Superior temporal gyrus (tissue), 1 donor: ENCODE data around the gene FAM114A2.
A peak's percentile ranks its signal among the peaks of the same experiment; 100 is the strongest.
"Not testable (repeated sequence)": the region's sequence is repeated elsewhere in the genome, so short reads cannot be mapped to it uniquely, and the experiment has no call there.

Source experiments
- DNase-seq: peaks from one replicate; pipeline ENCODE4 v3.0.0-alpha.2; 2016; ENCODE audit errors: extremely low spot score

Gene FAM114A2

GRCh38 chr5:154038707-154039457 is at the start of gene FAM114A2, which contains the start of gene MFAP3:
Gene FAM114A2 (minus strand): TSS chr5:154038910. CDS start chr5:154034953, 3,957 bp downstream.
Gene MFAP3 (plus strand): TSS chr5:154038967. CDS start chr5:154049723, 10,756 bp downstream.
- peak; percentile 88 for DNase-seq

DNA sequence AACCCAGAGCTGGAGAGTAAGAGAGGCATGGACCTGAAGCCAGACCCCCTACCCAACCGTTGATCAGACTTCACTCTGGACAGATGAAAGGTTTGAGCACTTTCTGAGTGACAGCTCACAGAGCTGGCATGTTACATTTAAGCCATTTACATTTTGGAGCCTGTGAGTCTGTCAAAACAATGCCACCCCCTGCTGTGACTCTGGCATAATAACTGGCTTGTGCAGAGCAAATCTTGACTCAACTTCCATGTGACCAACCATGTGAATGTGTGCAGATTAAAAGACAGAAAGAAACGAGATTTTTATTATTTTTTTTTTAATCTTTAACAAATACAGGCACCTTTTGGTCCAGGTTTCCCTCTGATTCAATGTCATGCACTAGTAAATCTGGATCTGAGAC is 48.5 kb upstream of the FAM114A2 start:
- DNase-seq, result peak; percentile 69

- DNase-seq, result no peak
These were observed 47.9 kb upstream of the FAM114A2 start for GRCh38 chr5:154086641-154087040.

DNA sequence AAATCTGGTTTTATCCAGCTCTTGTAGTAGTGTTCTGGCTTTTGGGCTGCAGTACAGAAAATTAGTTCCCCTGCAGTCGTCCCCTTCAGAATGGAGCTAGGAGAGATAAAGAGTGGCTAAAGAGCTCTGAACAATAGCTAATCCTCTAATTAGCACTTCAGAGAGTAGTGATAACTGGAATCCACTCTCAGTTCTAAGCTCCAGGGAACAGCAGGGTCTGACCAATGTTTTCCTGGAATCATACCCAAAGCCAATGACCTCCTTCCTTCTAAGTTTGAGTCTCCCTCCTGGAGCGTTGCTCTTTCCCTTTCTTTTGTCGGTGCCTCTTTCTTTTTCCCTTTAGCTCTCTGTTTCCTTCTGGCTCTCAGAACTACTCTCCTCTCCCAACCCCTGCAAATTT is 47.4 kb upstream of the FAM114A2 start:
- no peak for DNase-seq

DNA sequence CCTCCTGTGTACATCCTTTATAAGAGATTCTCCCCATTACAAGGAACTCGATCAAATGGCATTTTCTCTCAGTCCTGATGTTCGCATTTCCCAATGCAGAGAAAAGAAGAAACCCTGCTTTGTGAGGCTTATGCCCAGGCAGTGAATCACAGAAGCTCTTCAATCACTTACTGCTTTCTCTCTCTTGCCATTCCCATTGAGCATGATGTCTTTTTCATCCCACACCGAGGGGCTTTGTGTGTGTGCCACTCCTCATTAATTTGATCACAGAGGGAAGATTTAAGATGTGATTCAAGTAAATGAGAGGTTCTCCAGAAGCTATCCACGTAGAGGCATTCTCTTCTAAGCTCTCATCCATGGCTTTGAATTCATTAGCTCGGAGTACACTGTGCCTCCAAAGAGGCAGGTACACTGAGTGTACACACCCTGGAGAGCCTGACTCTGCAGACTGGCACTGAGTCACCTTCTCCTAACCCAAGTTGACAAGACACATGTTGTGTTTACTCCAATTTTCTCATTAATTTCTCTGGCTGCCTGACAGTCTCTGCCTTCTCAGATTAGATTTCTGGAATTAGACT is 45.4 kb upstream of the FAM114A2 start:
- DNase-seq, result no peak

DNA sequence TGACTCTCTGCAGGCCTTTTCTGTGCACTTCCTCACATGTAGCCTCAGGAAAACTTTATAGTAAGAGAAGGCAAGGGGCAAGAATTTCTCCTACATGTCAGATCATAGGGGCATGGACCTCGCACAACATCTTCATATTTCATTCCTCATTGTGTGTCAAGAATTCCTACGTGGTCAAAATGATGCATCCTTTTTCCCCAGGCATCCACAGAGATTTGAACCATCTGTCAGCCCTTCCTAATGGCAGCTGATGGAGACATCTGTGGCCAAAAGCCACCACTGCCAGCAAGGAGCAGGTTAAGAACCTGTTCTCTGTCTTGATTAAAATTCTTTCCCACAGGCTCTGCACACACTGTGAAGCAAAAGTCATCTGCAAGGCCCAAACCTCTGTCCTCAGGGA is 42.5 kb upstream of the FAM114A2 start:
- DNase-seq, result no peak

- no peak for DNase-seq
These were observed 39.6 kb upstream of the FAM114A2 start for GRCh38 chr5:154078272-154078671.

- no peak for DNase-seq
These were observed 39.0 kb upstream of the FAM114A2 start for GRCh38 chr5:154077696-154078095.

- no peak for DNase-seq
These were observed 37.7 kb upstream of the FAM114A2 start for GRCh38 chr5:154076240-154076922.

- peak; percentile 94 for DNase-seq
These were observed 33.9 kb upstream of the FAM114A2 start for GRCh38 chr5:154072414-154073171.

- no peak for DNase-seq
These were observed 33.2 kb upstream of the FAM114A2 start for GRCh38 chr5:154071799-154072413.

DNA sequence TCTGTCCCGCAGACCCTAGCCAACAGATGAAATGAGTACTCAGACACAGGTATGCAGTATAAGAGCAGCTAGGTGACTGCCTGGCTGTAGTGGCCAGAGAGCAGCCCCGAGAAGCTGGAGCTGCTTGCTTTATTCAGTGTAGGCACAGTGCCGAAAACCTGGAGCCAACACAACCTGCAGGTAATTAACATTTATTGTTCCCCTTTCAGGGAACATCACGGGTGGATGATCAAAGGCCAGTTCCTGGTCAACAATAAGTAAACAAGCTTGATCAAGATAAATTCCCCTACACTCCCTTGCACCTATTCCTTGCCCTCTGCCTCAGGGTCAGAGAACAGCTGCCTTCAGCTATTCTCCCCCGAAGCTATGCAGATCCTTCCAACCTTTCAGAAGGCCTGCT is 31.1 kb upstream of the FAM114A2 start:
- DNase-seq, result not testable (repeated sequence)

DNA sequence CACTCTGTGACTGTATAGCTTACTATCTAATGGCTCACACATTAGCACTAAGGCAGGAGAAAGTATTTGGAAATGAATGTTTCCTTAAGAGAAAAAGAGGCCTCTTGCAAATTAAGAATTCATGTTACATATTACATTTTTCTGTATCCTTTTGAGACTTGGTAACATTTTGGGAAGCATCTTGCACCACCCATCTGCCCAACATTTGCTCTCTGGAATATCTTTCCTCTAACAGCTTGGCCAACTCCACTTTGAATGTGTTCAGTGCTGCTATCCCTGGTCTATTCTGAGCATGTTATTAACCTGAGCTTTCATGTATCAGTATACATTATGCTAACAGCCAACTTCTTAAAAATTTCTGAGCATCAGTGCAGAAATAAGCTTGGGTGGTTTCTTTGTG is 27.3 kb upstream of the FAM114A2 start:
- DNase-seq, result no peak

DNA sequence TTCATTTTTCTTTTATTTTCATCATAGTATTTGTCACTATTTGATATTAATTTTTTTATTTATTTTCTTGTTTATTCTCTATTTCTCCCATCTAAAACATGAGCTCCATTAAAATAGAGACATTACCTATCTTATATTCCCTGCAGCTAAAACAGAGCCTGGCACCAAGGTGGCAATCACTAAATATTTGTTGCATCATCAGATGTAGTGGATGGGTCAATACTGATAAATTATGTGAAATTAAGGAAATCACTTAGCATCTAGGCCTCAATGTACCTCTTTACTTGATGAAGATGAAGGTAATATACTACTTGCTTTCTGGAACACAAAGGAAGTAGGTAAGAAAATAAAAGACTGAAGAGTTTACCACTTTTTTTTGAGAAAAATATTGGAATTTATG is 24.7 kb upstream of the FAM114A2 start:
- no peak for DNase-seq

DNA sequence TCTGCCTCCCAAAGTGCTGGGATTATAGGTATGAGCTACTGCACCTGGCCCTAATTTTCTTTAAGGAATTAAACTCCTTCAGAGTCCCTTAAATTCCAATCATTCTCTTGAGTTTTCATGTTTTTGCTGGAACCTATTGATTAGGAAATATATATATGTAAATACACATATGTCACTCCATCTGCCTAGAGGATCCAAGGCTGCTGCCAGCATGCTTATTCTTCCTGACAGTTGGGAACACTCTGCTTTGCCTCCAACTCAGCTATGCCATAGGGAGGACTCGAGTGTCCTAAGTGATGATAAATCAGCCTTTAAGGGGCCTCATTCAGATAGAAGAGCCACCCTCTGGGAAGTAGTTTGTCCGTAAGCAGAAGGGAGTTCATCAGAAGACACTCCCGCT is 21.9 kb upstream of the FAM114A2 start:
- no peak for DNase-seq

- no peak for DNase-seq
These were observed 20.9 kb upstream of the FAM114A2 start for GRCh38 chr5:154059583-154059982.

GRCh38 chr5:154059039-154059430 is 20.3 kb upstream of the FAM114A2 start:
- DNase-seq, result no peak

GRCh38 chr5:154058055-154059038 is 19.6 kb upstream of the FAM114A2 start:
- DNase-seq, result peak; percentile 43

- no peak for DNase-seq
These were observed 16.5 kb upstream of the FAM114A2 start for GRCh38 chr5:154055201-154055600.

- DNase-seq, result no peak
These were observed 14.8 kb upstream of the FAM114A2 start for GRCh38 chr5:154053468-154053867.
